GM23248 (cell line): Measurements from ENCODE around the gene TMC2. TPM values are rescaled to one million over a fixed set of nuclear protein-coding genes. Genes with fewer than 3 reads are reported as not detected.

Experiments used
- DNase-seq: peaks from one replicate; pipeline ENCODE4 v3.0.0-alpha.2; 2015
- H2AFZ ChIP-seq: fragments of 200-600 bp; sonication (generic); 2 replicates; pipeline ENCODE4 v1.6.1; 2016; ENCODE audit warnings: antibody characterized with exemption
- H3F3A ChIP-seq: fragments of 200-600 bp; sonication (generic); 2 replicates; pipeline ENCODE4 v1.6.1; 2016; ENCODE audit warnings: mild to moderate bottlenecking, antibody characterized with exemption, mixed run types; ENCODE audit not compliant: insufficient read depth
- H3K27ac ChIP-seq: fragments of 200-600 bp; sonication (generic); 2 replicates; pipeline ENCODE4 v1.5.1; 2016; ENCODE audit warnings: mild to moderate bottlenecking
- H3K27me3 ChIP-seq: fragments of 200-600 bp; sonication (generic); replicated peaks from 2 replicates; pipeline ENCODE4 v1.6.1; 2016; ENCODE audit warnings: mild to moderate bottlenecking; ENCODE audit not compliant: insufficient read depth
- H3K36me3 ChIP-seq: fragments of 200-600 bp; sonication (generic); 2 replicates; pipeline ENCODE4 v1.6.1; 2016; ENCODE audit warnings: low read depth, mild to moderate bottlenecking
- H3K4me1 ChIP-seq: fragments of 200-600 bp; sonication (generic); 2 replicates; pipeline ENCODE4 v1.6.1; 2016; ENCODE audit warnings: mild to moderate bottlenecking; ENCODE audit not compliant: insufficient read depth
- H3K4me2 ChIP-seq: fragments of 200-600 bp; sonication (generic); one replicate; pipeline ENCODE4 v1.6.1; 2016; ENCODE audit warnings: mild to moderate bottlenecking; ENCODE audit not compliant: unreplicated experiment
- H3K4me3 ChIP-seq: fragments of 200-600 bp; sonication (generic); 2 replicates; pipeline ENCODE4 v1.5.1; 2016; ENCODE audit warnings: mild to moderate bottlenecking
- H3K79me2 ChIP-seq: fragments of 200-600 bp; sonication (generic); 2 replicates; pipeline ENCODE4 v1.6.1; 2016; ENCODE audit warnings: mild to moderate bottlenecking; ENCODE audit not compliant: insufficient read depth
- H3K9ac ChIP-seq: fragments of 200-600 bp; sonication (generic); 2 replicates; pipeline ENCODE4 v1.6.1; 2016; ENCODE audit warnings: mild to moderate bottlenecking
- H3K9me2 ChIP-seq: fragments of 200-600 bp; sonication (generic); 2 replicates; pipeline ENCODE4 v1.6.1; 2016; ENCODE audit warnings: mixed run types, mild to moderate bottlenecking, moderate library complexity; ENCODE audit not compliant: insufficient read depth
- H3K9me3 ChIP-seq: fragments of 200-600 bp; sonication (generic); one replicate; pipeline ENCODE4 v1.6.1; 2017; ENCODE audit warnings: low read depth
- H4K20me1 ChIP-seq: fragments of 200-600 bp; sonication (generic); 2 replicates; pipeline ENCODE4 v1.6.0; 2016; ENCODE audit not compliant: insufficient read depth
- EZH2 ChIP-seq: fragments of 200-600 bp; sonication (generic); IDR thresholded peaks from 2 replicates; pipeline ENCODE4 v1.6.1; 2018; ENCODE audit warnings: antibody characterized with exemption, mild to moderate bottlenecking; ENCODE audit not compliant: insufficient read depth, poor library complexity, severe bottlenecking
- EZH2phosphoT487 ChIP-seq: fragments of 200-600 bp; sonication (generic); IDR thresholded peaks from 2 replicates; pipeline ENCODE4 v1.6.1; 2018; ENCODE audit warnings: antibody characterized with exemption, moderate library complexity, mild to moderate bottlenecking, low read depth; ENCODE audit not compliant: insufficient read depth
- WGBS, 2 experiments: methylation state at CpG; one replicate each; pipeline ENCODE4 v1.1.6; 2015 to 2017; ENCODE audit warnings: low lambda C conversion rate in 2 of 2, low coverage in 1 of 2; ENCODE audit errors: missing lambda C conversion rate in 2 of 2; 5-methylcytosine and 5-hydroxymethylcytosine counted together
- in situ Hi-C: fragments of 300-500 bp; cut with MboI; formaldehyde crosslinking; loops from 2 replicates; pipeline ENCODE4 v1.15.0; 2020
- polyA plus RNA-seq: library from polyadenylated mRNA; unstranded; fragments of >200 nt; fragmentation: Nextera tagmentation; extraction: Ambion mirVana; gene quantifications from 2 replicates; pipeline ENCODE4 v1.2.1, GENCODE V29; 2016
- total RNA-seq: library from RNA; depleted of rRNA; stranded (reverse); fragments of >200 nt; shearing (Covaris generic); gene quantifications from 2 replicates; pipeline ENCODE4 v1.2.3, GENCODE V29; 2014

TMC2 gene
- total and polyA plus RNA-seq, 2 experiments from 2014 or later = not detected

GRCh38 chr20:2559651-2560050 is 23.3 kb downstream of the TMC2 start:
- 34 to 47% methylated on average over 5 of the region's 5 CpGs for WGBS, 2 experiments
- Histone ChIP-seq H3K36me3 (no peaks in the 10 kb centered on the region), H2AFZ (no peak overlapping the region), H3K79me2 (no peaks in the 10 kb centered on the region), H3K4me2 (no peak overlapping the region), H3K27ac (no peak overlapping the region), H3K4me3 (no peak overlapping the region), H3K9me2 (no peaks in the 10 kb centered on the region), H4K20me1 (no peaks in the 10 kb centered on the region), H3K9ac (no peak overlapping the region), H3K4me1 (no peaks in the 10 kb centered on the region), H3K9me3 (no peaks in the 10 kb centered on the region), H3K27me3 (peaks cover 83% of the 10 kb centered on the region), H3F3A (no peaks in the 10 kb centered on the region)
- in situ Hi-C loops = no loop called here
- TF ChIP-seq EZH2 (no peak), EZH2phosphoT487 (no peak)
- no peak for DNase-seq

DNA sequence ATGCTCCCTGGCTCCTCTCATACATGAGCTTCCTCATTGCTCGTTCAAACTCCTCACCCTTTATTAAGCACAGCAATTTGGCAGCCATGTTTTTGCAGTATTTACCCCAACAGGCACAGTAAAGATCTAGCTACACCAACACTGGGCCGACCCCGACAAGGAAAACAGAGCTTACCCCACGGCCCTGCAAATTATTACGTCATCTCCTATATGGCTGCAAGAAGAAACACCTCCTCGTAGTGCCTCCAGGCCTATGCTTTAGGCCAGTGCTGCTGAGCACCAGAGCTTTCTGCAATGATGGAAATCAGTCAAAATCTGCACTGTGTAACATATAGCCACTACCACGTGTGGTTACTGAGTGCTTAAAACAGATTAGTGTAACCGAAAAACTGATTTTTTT is 26.7 kb downstream of the TMC2 start:
- 33 to 38% methylated on average over 8 of the region's 8 CpGs for WGBS, 2 experiments
- no peak overlapping the region for H3K4me3 ChIP-seq
- H2AFZ ChIP-seq = no peak overlapping the region
- H3F3A ChIP-seq = no peaks in the 10 kb centered on the region
- in situ Hi-C loops = no loop called here
- no peak overlapping the region for H3K4me2 ChIP-seq
- H3K27ac ChIP-seq = no peak overlapping the region
- H3K9ac ChIP-seq = no peak overlapping the region
- no peaks in the 10 kb centered on the region for H3K9me3 ChIP-seq
- H3K9me2 ChIP-seq = no peaks in the 10 kb centered on the region
- peaks cover 84% of the 10 kb centered on the region for H3K27me3 ChIP-seq
- H4K20me1 ChIP-seq = no peaks in the 10 kb centered on the region
- no peak for DNase-seq
- TF ChIP-seq EZH2phosphoT487 (no peak), EZH2 (no peak)
- H3K4me1 ChIP-seq = no peaks in the 10 kb centered on the region
- no peaks in the 10 kb centered on the region for H3K79me2 ChIP-seq
- H3K36me3 ChIP-seq = no peaks in the 10 kb centered on the region

GRCh38 chr20:2564406-2564805 is 28.0 kb downstream of the TMC2 start:
- 69 to 74% methylated on average over 4 of the region's 4 CpGs for WGBS, 2 experiments
- no peak overlapping the region for H2AFZ ChIP-seq
- in situ Hi-C loops = no loop called here

DNA sequence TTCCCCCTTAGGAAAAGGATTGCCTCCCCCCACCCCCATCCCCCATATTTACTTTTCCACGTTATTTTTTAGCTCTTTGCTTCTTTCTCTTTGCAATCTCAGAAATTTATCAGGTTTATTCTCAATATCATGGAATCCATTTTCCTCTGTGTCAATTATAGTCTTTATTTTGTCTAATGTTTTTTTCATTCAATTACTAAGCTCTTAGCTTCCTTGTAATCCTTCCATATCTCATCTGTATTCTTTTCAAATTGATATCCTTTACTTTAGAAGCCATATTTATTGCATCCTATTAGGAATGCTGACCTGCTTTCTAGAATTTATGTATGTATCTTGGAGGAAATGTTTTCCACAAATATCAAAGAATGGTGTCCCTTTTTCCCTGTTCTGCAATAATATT is 39.3 kb downstream of the TMC2 start:
- no peak overlapping the region for H3K27ac ChIP-seq
- in situ Hi-C loops = no loop called here
- no peaks in the 10 kb centered on the region for H3K9me2 ChIP-seq

More at GRCh38 chr20:2564406-2564805, 28.0 kb downstream of the TMC2 start:
- Histone ChIP-seq H3F3A (no peaks in the 10 kb centered on the region), H3K9me2 (no peaks in the 10 kb centered on the region), H3K9ac (no peak overlapping the region), H3K4me3 (no peak overlapping the region), H3K27ac (no peak overlapping the region), H3K4me2 (no peak overlapping the region), H4K20me1 (no peaks in the 10 kb centered on the region), H3K27me3 (peaks cover 82% of the 10 kb centered on the region), H3K79me2 (no peaks in the 10 kb centered on the region), H3K36me3 (no peaks in the 10 kb centered on the region), H3K9me3 (no peaks in the 10 kb centered on the region), H3K4me1 (no peaks in the 10 kb centered on the region)
- DNase-seq = no peak
- TF ChIP-seq EZH2phosphoT487 (no peak), EZH2 (no peak)

DNA sequence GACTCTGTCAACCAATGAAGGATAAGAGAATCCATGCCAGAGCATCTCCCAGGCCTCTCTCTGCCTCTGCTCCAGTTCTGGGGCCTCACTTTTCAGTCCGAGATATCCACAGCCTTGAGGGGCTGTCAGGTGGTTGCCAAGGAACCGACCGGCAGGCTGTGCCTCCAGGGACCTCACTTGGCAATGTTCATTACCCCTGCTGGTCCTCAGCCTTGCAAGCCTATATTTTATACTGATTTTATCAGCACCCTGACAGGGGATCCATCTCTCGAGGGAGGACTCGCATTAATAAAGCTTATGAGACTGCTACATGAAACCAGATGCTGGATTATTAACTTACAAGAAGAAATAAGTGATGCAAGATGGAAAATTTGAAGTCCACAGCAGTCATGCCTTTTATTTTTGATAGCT is 39.9 kb downstream of the TMC2 start:
- no peak overlapping the region for H3K4me2 ChIP-seq
- H3K4me3 ChIP-seq = no peak overlapping the region
- no peak overlapping the region for H2AFZ ChIP-seq
- no peaks in the 10 kb centered on the region for H3K9me3 ChIP-seq
- no peak overlapping the region for H3K9ac ChIP-seq
- H3K9me2 ChIP-seq = no peaks in the 10 kb centered on the region
- H4K20me1 ChIP-seq = no peaks in the 10 kb centered on the region
- no peak overlapping the region for H3K27ac ChIP-seq
- TF ChIP-seq EZH2phosphoT487 = no peak
- no peak for TF ChIP-seq EZH2
- H3K36me3 ChIP-seq = no peaks in the 10 kb centered on the region
- no peaks in the 10 kb centered on the region for H3K4me1 ChIP-seq
- DNase-seq = no peak
- no peaks in the 10 kb centered on the region for H3K79me2 ChIP-seq
- H3F3A ChIP-seq = no peaks in the 10 kb centered on the region
- H3K27me3 ChIP-seq = peaks cover 27% of the 10 kb centered on the region
- in situ Hi-C loops = no loop called here
- 3 to 4% methylated on average over 5 of the region's 5 CpGs for WGBS, 2 experiments

More for the DNA sequence above, 39.3 kb downstream of the TMC2 start:
- Histone ChIP-seq H3K27me3 (peaks cover 31% of the 10 kb centered on the region), H3K4me3 (no peak overlapping the region), H3K4me1 (no peaks in the 10 kb centered on the region), H4K20me1 (no peaks in the 10 kb centered on the region), H3F3A (no peaks in the 10 kb centered on the region), H3K9me3 (no peaks in the 10 kb centered on the region), H3K79me2 (no peaks in the 10 kb centered on the region), H2AFZ (no peak overlapping the region), H3K4me2 (no peak overlapping the region), H3K36me3 (no peaks in the 10 kb centered on the region), H3K9ac (no peak overlapping the region)
- WGBS, 2 experiments = 0 to 6% methylated on average over 1 of the region's 1 CpG
- no peak for DNase-seq
- TF ChIP-seq EZH2phosphoT487 (no peak), EZH2 (no peak)
